GM19023 (cell line): ENCODE results near the gene SOST.

Source experiments
- ATAC-seq: cut with Tn5 transposase; IDR thresholded peaks from one replicate; pipeline ENCODE4 v1.9.1; 2021; ENCODE audit warnings: mild to moderate bottlenecking, moderate library complexity; ENCODE audit not compliant: unreplicated experiment

SOST gene

DNA sequence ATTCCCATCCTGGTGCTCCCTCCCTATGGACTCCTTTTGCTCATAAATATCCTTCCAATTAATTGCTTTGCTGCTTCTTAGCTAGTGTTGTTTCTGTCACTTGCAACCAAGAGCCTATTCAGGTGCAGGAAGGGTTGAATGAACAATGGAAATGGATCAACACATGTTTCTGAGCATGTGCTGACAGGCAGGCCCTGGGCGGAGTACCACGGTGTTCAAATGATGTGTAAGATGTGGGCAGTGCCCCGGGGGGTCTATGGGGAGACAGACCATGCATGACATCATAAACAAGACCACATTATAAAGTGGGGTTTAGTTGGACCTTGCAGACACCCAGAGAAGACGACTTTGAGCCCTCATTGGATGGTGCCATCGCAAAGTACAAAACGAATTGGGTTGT lies 48.5 kb downstream of the SOST start:
- no peak for ATAC-seq

DNA sequence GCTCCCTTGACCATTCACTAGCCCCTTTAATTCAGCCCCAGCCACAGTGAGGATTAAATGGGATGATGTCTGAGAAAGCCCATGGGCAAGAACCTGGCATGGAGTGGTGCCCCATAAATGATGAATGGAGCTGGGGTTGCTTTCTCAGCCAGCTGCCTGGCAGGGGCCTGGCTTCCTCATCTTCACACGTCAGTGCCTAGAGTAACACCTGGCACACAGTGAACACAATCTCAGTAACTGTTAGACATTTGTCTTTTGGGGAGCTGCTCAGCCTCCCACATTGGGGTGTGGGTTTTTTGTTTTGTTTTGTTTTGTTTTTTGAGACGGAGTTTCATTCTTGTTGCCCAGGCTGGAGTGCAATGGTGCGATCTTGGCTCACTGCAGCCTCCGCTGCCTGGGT lies 49.4 kb downstream of the SOST start:
- no peak for ATAC-seq

DNA sequence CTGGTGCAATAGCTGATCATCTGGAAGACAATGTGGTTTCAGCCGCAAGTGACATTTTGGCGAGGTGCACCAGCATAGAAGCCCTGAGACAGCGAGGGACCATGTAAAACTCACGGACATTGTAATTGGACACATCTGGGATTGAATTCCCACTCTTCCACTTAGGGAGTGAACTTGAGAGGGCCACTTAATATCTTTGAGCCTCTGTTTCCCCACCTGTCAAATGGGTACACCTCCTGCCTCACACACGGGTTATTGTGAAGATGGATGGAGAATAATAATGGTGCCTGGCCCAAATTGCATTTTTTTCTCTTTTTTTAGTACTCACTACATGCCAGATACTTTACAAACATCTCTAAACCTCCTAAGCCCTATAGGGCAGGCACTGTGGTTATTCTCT lies 51.4 kb downstream of the SOST start:
- ATAC-seq = no peak

DNA sequence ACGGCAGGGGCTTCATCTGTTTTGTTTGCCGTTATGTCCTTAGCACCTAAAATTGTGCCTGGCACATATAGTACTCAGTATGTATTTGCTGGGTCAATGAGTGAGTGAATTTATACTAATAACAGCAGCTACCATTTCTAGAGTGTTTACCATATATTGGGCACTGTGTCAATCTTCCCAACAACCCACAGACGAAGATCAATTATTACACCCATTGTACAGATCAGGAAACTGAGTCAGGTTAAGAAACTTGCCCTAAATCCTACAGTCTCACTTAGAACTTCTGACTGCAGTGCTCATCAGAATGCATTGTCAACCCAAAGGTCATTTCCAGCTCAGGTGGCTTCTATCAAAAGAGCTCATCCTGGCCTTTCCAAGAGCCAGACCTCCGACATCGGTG lies 52.4 kb downstream of the SOST start:
- no peak for ATAC-seq
